Gastroesophageal sphincter (tissue), 4 donors: ENCODE data around the gene NDNF. TPM values are rescaled to one million over a fixed set of nuclear protein-coding genes. Genes with fewer than 3 reads are reported as not detected.
A peak's percentile ranks its signal among the peaks of the same experiment; 100 is the strongest.

ENCODE experiments used
- ATAC-seq: fragments of 150-250 bp; one replicate; pipeline ENCODE4 v1.9.1; 2016; ENCODE audit warnings: mild to moderate bottlenecking, moderate library complexity
- H3K27ac ChIP-seq, 4 donors: fragments of 200-600 bp; sonication (generic) in 3 of 4; 1 replicate in 3 of 4; 2 replicates in 1 of 4; pipeline ENCODE4 v1.5.1; 2016 to 2019
- H3K27me3 ChIP-seq: fragments of 200-600 bp; sonication (generic); one replicate; pipeline ENCODE4 v1.5.1; 2019
- H3K36me3 ChIP-seq, 2 donors: fragments of 200-600 bp; sonication (generic); one replicate each; pipeline ENCODE4 v1.5.1; 2019; ENCODE audit warnings: control low read depth in 1 of 2
- H3K4me1 ChIP-seq, 3 donors: fragments of 200-600 bp; sonication (generic); 1 replicate in 2 of 3; 2 replicates in 1 of 3; pipeline ENCODE4 v1.5.1; 2016 to 2019; ENCODE audit warnings: control low read depth in 2 of 3
- H3K4me3 ChIP-seq, 2 donors: fragments of 200-600 bp; sonication (generic); one replicate each; pipeline ENCODE4 v1.5.1; 2019; ENCODE audit warnings: mild to moderate bottlenecking in 1 of 2, moderate library complexity in 1 of 2
- H3K9me3 ChIP-seq, 3 donors: fragments of 200-600 bp; sonication (generic); one replicate each; pipeline ENCODE4 v1.5.1; 2017 to 2019; ENCODE audit warnings: control low read depth in 2 of 3
- CTCF ChIP-seq, 4 experiments: fragments of 200-600 bp in 2 of 4; fragments of 450-650 bp in 2 of 4; sonication (generic) in 1 of 4; IDR thresholded peaks; one replicate each; pipeline ENCODE4 v1.5.1; 2017 to 2019; ENCODE audit warnings: antibody characterized with exemption in 4 of 4, mild to moderate bottlenecking in 2 of 4, moderate library complexity in 2 of 4
- EP300 ChIP-seq: sonication (generic); formaldehyde crosslinking; IDR thresholded peaks from one replicate; pipeline ENCODE4 v1.6.1; 2017; ENCODE audit warnings: antibody characterized with exemption, mild to moderate bottlenecking
- POLR2A ChIP-seq, 2 donors: fragments of 450-650 bp; IDR thresholded peaks; one replicate each; pipeline ENCODE4 v1.6.1; 2017; ENCODE audit warnings: antibody characterized with exemption in 2 of 2, mild to moderate bottlenecking in 2 of 2, moderate library complexity in 1 of 2
- POLR2AphosphoS5 ChIP-seq: sonication (generic); formaldehyde crosslinking; IDR thresholded peaks from one replicate; pipeline ENCODE4 v1.6.1; 2017; ENCODE audit warnings: antibody characterized with exemption
- WGBS, 2 donors: methylation state at CpG; one replicate each; pipeline ENCODE4 v1.1.5; 2018; ENCODE audit warnings: low coverage in 1 of 2; 5-methylcytosine and 5-hydroxymethylcytosine counted together
- total RNA-seq, 4 donors: library from RNA; depleted of rRNA; stranded (reverse); fragments of >200 nt; gene quantifications; one replicate each; pipeline ENCODE4 v1.1.0, GENCODE V29; 2016

NDNF gene
- total RNA-seq, 4 donors from 2014 or later: 5.3 to 14.2 (median 9.7) TPM

DNA sequence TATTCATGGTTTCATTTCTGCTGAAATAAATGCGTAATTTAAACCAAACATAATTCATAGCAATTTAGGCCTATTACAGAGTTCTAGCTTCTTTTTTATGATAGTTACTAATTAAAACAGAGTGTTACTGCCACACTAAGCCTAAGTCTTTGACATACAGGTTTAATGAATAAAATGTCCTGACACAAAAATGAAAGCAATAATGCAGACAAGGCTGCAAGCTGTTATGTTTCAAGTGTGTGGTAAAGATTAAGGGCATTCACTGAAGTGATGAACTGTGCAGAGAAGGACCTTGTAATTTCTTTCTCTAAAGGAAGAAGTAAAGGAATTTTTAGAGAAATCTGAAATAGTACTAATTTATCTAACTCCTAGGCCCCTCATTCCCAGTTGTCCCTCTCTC lies 2.9 kb downstream of the NDNF start:
- 44 to 68% methylated on average over 1 of the region's 1 CpG for WGBS, 2 donors
- peak overlapping the region in 1 of 4 donors; percentile 81 for H3K27ac ChIP-seq
- no peaks in the 10 kb centered on the region for H3K36me3 ChIP-seq
- TF ChIP-seq POLR2AphosphoS5 (no peak), CTCF (IDR thresholded peaks at IDR 0.05) (no peak), POLR2A (IDR thresholded peaks at IDR 0.05) (no peak), EP300 (no peak)
- no peaks in the 10 kb centered on the region for H3K9me3 ChIP-seq
- no peak for ATAC-seq
- peak overlapping the region in 1 of 2 donors; percentile 71 for H3K4me3 ChIP-seq
- peaks cover 18% of the 10 kb centered on the region for H3K27me3 ChIP-seq
- peaks cover 0 to 29% (median 11%) of the 10 kb centered on the region in 3 donors for H3K4me1 ChIP-seq

DNA sequence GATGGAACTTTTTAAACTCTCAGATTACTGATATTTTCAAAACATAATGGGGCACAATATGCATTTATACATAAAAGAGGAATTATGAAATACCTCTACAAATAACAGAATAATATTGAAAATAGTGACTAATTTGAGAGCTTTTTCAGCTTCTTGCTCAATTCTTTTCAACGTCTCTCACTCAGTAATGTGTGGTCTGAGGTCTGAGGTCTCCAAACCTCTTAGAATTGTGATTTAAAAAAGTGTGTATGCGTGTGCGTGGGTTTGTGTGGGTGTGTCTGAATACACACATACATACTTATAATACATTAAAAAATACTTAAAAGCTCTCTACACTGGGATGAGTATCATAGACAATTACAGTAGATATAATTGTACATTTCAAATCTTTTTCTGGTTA lies 7.9 kb downstream of the NDNF start:
- TF ChIP-seq POLR2AphosphoS5: no peak
- TF ChIP-seq EP300: no peak
- no peak for TF ChIP-seq POLR2A (IDR thresholded peaks at IDR 0.05)
- TF ChIP-seq CTCF (IDR thresholded peaks at IDR 0.05): no peak
- no peaks in the 10 kb centered on the region for H3K4me1 ChIP-seq
- no peak overlapping the region for H3K4me3 ChIP-seq
- H3K36me3 ChIP-seq: no peaks in the 10 kb centered on the region
- ATAC-seq: no peak
- H3K27ac ChIP-seq: no peak overlapping the region
- H3K27me3 ChIP-seq: no peaks in the 10 kb centered on the region
- WGBS, 2 donors: 62 to 83% methylated on average over 3 of the region's 3 CpGs
- no peaks in the 10 kb centered on the region for H3K9me3 ChIP-seq

DNA sequence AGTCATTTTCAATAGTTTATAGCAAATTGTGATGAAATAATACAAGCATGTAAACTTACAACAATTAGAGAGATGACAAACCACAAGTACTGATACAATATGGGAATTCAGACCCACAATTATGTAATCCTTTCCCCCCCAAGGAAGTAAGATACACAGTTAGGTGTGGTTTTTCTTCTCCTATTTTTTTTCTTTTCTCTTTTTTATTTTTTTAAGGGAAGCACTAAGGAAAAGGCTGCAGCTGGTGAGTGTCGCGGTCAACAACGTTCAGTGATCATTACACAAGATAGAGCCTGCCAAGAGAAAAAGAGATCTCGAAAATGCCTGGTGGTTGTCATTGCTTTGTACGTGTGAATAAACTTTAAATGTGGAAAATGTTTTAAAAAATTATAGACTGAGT lies 9.8 kb downstream of the NDNF start:
- no peak overlapping the region for H3K4me3 ChIP-seq
- no peaks in the 10 kb centered on the region for H3K4me1 ChIP-seq
- no peaks in the 10 kb centered on the region for H3K9me3 ChIP-seq
- 19 to 23% methylated on average over 5 of the region's 5 CpGs for WGBS, 2 donors
- no peaks in the 10 kb centered on the region for H3K36me3 ChIP-seq
- ATAC-seq: no peak
- H3K27ac ChIP-seq: no peak overlapping the region
- TF ChIP-seq POLR2AphosphoS5 (no peak), POLR2A (IDR thresholded peaks at IDR 0.05) (no peak), CTCF (IDR thresholded peaks at IDR 0.05) (no peak), EP300 (no peak)
- no peaks in the 10 kb centered on the region for H3K27me3 ChIP-seq

- 76 to 77% methylated on average over 3 of the region's 3 CpGs for WGBS, 2 donors
- Histone ChIP-seq H3K27me3 (no peaks in the 10 kb centered on the region), H3K36me3 (no peaks in the 10 kb centered on the region), H3K27ac (no peak overlapping the region), H3K4me1 (no peaks in the 10 kb centered on the region), H3K9me3 (no peaks in the 10 kb centered on the region), H3K4me3 (no peak overlapping the region)
- TF ChIP-seq EP300: no peak
- TF ChIP-seq POLR2A (IDR thresholded peaks at IDR 0.05): no peak
- no peak for TF ChIP-seq CTCF (IDR thresholded peaks at IDR 0.05)
- no peak for ATAC-seq
These were observed 10.5 kb downstream of the NDNF start for GRCh38 chr4:121061861-121062260.

DNA sequence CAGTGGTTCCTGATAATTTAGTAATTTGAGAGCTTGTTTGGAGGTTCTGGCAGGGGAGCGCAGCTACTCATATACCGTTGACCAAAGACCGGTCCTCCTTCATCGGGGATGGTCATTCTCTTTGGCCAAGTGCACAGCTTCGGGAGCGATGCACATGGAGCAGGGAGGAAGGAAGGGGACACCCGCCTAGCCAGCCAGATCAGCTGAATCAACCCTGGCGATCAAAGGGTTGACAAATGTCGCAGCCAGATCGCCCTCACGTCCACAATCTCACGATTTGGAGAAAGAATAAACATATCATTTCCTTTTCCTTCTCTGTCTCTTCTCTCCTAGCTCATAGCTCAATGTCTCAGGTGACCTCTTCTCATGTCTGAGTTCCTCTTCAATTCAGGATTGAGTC lies 11.1 kb downstream of the NDNF start:
- Histone ChIP-seq H3K27ac (no peak overlapping the region), H3K9me3 (no peaks in the 10 kb centered on the region), H3K27me3 (no peaks in the 10 kb centered on the region), H3K36me3 (no peaks in the 10 kb centered on the region), H3K4me1 (no peaks in the 10 kb centered on the region), H3K4me3 (no peak overlapping the region)
- ATAC-seq: no peak
- WGBS, 2 donors: 81 to 86% methylated on average over 5 to 12 of the region's 12 CpGs
- TF ChIP-seq POLR2A (IDR thresholded peaks at IDR 0.05): no peak
- TF ChIP-seq POLR2AphosphoS5: no peak
- no peak for TF ChIP-seq EP300
- TF ChIP-seq CTCF (IDR thresholded peaks at IDR 0.05): no peak
